SK-N-SH (cell line): Measurements from ENCODE around the gene SP1.

ENCODE experiments used
- CHD2 ChIP-seq: fragments of 150-350 bp; IDR thresholded peaks from 2 replicates; pipeline ENCODE4 v1.6.1; 2018; ENCODE audit warnings: low read length; ENCODE audit not compliant: partially characterized antibody
- CTCF ChIP-seq: fragments of 200-600 bp; sonication (generic); IDR thresholded peaks from 2 replicates; pipeline ENCODE4 v1.6.1; 2017; ENCODE audit warnings: antibody characterized with exemption, mild to moderate bottlenecking, moderate library complexity
- FOXM1 ChIP-seq: IDR thresholded peaks from 2 replicates; pipeline ENCODE4 v1.4.0; 2012; ENCODE audit warnings: low read depth, mild to moderate bottlenecking
- POLR2AphosphoS5 ChIP-seq: IDR thresholded peaks from 2 replicates; pipeline ENCODE4 v1.6.1; 2012; ENCODE audit warnings: low read depth, low read length
- YY1 ChIP-seq: IDR thresholded peaks from 2 replicates; pipeline ENCODE4 v1.4.0; 2012; ENCODE audit warnings: low read depth, mild to moderate bottlenecking

DNA sequence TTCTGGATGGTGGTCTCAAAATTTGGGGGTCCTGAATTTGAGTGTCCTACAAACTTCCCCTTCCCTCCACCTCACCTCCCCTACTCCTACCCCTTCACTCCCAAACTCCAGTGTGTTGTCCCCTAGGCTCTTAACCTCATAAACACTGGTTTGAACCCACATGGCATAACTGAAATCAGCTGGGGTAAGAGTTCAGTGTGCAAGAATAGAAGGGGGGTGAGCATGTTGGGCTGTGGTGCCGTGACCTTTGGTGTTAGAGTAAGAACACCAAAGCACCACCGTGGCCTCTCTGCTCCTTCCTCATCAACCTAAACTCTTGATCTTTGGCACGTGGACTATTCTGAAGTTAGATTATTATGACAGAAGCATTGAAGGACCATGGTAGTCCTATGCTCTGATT, 83.0 kb downstream of the SP1 start:
- TF ChIP-seq CTCF (no peak), FOXM1 (no peak), YY1 (no peak), POLR2AphosphoS5 (no peak), CHD2 (no peak)
